Retinal pigment epithelial cell (primary cell): ENCODE data around the gene CLASP1.

Source experiments
- DNase-seq: peaks from one replicate; pipeline ENCODE4 v3.0.0-alpha.2; 2010; ENCODE audit warnings: low read depth
- H3K4me3 ChIP-seq: 2 replicates; pipeline ENCODE4 v1.5.1; 2011; ENCODE audit warnings: mild to moderate bottlenecking, low read length, control low read depth, moderate library complexity
- TF ChIP-seq, protein P1 (sequence below): conservative IDR thresholded peaks from 2 replicates; pipeline ENCODE4 v1.5.1; 2011; ENCODE audit warnings: low read depth, low read length, control low read depth, inconsistent platforms

CLASP1 gene

GRCh38 chr2:121405233-121405632, 244.0 kb downstream of the CLASP1 start:
- DNase-seq, result no peak
- TF ChIP-seq, protein P1, sequence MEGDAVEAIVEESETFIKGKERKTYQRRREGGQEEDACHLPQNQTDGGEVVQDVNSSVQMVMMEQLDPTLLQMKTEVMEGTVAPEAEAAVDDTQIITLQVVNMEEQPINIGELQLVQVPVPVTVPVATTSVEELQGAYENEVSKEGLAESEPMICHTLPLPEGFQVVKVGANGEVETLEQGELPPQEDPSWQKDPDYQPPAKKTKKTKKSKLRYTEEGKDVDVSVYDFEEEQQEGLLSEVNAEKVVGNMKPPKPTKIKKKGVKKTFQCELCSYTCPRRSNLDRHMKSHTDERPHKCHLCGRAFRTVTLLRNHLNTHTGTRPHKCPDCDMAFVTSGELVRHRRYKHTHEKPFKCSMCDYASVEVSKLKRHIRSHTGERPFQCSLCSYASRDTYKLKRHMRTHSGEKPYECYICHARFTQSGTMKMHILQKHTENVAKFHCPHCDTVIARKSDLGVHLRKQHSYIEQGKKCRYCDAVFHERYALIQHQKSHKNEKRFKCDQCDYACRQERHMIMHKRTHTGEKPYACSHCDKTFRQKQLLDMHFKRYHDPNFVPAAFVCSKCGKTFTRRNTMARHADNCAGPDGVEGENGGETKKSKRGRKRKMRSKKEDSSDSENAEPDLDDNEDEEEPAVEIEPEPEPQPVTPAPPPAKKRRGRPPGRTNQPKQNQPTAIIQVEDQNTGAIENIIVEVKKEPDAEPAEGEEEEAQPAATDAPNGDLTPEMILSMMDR, result no peak
- H3K4me3 ChIP-seq, result no peak overlapping the region

GRCh38 chr2:121400201-121400600, 249.1 kb downstream of the CLASP1 start:
- no peak for DNase-seq

DNA sequence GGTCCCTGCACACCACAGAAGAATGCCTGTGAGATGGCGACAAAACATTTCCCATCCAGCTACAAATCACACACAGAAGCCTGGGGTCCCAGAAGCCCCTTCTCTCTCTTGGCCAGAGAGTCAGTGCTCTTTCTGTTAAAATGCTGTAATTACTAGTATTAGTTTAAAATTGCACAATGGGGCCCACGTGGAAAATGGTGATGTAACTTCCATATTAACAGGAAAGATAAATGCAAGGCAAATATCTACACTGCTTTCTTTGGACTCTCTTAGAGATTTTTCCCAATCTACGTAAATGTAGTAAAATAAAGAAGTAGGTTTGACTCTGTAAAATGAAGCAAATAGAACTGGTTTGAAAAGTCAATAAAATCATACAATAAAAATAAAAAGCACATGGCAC, 250.4 kb downstream of the CLASP1 start:
- no peak overlapping the region for H3K4me3 ChIP-seq
- TF ChIP-seq, protein P1, result no peak
- no peak for DNase-seq

More at GRCh38 chr2:121400201-121400600, 249.1 kb downstream of the CLASP1 start:
- TF ChIP-seq, protein P1, result no peak
- H3K4me3 ChIP-seq, result no peak overlapping the region

DNA sequence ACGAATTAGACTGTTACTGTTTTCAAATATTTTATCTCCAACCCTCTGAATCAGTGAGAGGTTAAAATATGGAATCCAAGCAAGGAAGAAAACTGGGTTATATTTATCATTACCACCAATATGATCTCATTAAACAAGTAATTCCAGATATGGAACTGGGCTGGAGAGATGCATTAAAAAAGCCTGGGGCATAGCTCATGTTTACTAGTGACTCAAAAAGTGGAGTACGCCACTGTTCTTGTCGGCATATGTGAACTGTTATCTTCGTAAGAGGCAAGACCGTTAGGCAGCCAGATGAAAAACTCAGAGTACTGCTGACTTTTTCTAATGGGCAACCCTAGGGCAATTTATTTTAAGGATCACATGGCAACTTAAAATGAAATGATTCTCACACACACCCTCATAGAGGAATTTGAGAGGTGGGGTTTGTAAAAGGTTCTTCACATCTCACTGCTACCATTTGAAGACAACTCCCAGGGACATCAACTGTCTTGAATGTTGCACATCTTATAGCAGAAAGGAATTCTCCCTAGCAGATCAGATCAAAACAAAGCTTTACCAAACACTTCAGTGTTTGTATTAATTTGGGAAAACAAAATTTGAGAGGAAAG, 259.1 kb downstream of the CLASP1 start:
- TF ChIP-seq, protein P1, result no peak
- no peak overlapping the region for H3K4me3 ChIP-seq
- DNase-seq, result no peak

- no peak overlapping the region for H3K4me3 ChIP-seq
- TF ChIP-seq, protein P1, result no peak
- DNase-seq, result no peak
Observed at GRCh38 chr2:121388371-121388770, 260.9 kb downstream of the CLASP1 start.

DNA sequence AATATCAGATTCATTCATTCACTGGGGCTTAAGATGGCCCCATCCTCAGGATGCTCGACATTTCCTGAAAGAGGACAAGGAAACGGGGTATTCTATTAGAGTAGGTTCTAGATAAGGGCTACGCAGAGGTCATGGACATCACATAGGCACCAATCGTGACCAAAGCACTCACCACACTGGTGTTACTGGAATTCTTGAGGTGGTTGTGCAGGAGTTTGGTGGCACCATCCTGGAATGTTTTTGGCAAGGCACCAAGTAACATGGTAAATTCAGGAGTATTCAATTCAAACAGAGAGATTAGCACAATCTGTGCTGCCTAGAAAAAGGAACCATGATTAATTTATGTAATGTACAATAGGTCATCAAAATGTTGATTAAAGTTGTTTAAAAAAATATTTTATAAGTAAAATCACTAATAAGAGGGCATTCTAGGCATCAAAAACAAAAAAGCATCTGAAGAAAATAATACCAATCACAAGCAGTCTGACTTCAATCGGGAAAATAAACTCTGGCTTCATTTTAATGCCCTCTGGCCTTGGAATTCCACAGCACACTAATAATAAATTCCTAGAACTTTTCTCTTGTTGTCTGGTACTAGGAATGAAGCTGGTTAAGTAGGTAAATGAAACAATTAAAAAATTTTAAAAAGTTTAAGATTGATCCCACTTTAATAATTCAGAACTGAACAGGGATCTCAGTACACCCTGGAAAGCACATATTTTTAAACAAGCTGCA, 261.5 kb downstream of the CLASP1 start:
- DNase-seq, result peak; percentile 9
- TF ChIP-seq, protein P1, result no peak
- H3K4me3 ChIP-seq, result no peak overlapping the region

DNA sequence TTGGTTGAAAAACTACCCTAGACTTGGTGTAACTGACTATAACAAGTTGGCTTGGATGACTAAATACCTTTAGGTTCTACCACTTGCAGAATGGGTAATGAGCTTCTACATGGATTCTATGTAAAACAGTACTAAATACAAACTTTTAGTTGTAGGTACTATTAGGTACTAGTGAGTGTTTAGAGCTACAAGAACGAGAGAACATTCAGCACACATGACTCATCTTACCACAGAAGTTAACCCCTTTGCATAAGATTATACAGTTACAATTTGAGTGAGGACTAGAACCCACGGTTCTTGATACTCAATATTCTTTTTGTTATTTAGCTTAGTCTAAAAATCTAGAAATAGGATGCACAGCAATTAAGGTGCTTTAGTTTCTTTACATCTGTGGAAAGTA, 262.6 kb downstream of the CLASP1 start:
- no peak overlapping the region for H3K4me3 ChIP-seq
- TF ChIP-seq, protein P1, result no peak
- no peak for DNase-seq
